Stimulated activated CD4-positive, alpha-beta T cell treated with anti-CD3 and anti-CD28 coated beads, TNF-alpha, amount 100 ng/mL, for 48 hours (primary cell): ENCODE measurements around the gene STPG4.

Source experiments
- DNase-seq, 3 donors: peaks; one replicate each; pipeline ENCODE4 v3.0.0-alpha.2; 2020; ENCODE audit warnings: low read depth in 3 of 3

Gene STPG4

DNA sequence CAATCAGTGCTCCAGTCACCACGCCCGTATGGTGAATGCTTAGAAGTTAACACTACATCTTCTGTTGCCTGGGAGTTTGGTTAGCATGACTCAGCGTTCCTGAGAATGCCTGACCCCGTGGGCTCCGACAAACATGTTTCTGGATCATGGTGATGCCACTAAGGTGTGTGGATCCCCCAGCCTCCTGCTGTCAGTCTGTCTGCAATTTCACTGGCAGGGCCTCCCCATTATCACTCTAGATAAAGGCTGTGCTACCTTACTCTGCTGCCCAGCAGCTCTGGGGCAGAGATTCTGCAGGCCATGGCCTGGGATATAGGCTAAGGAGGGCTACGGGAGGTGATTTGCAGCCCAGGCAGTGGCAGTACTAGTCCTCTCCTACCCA is 66.0 kb downstream of the STPG4 start:
- DNase-seq, result no peak

- no peak for DNase-seq
These were observed 66.6 kb downstream of the STPG4 start for GRCh38 chr2:47088371-47089082.

- DNase-seq, result no peak
These were observed 68.1 kb downstream of the STPG4 start for GRCh38 chr2:47087051-47087450.

DNA sequence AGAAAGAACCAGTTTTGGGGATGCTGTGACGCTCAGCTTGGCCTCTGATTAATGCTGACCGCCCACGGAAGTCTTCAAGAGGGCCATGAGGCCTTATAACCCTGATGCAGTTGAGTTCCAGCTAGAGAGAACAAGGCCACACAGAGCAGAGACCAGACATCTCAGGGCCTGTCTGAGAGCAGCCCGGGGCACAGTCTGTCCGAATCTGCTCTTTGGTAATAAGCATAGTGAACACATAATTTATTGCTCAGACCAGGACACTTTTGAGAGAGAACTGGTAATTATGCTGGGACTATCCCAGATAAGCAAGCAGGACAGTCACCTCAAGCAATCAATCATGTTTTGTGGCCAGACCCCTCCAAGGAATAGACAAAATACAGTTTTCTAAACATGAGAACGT is 68.5 kb downstream of the STPG4 start:
- no peak for DNase-seq

- no peak for DNase-seq
These were observed 69.0 kb downstream of the STPG4 start for GRCh38 chr2:47086054-47086471.

DNA sequence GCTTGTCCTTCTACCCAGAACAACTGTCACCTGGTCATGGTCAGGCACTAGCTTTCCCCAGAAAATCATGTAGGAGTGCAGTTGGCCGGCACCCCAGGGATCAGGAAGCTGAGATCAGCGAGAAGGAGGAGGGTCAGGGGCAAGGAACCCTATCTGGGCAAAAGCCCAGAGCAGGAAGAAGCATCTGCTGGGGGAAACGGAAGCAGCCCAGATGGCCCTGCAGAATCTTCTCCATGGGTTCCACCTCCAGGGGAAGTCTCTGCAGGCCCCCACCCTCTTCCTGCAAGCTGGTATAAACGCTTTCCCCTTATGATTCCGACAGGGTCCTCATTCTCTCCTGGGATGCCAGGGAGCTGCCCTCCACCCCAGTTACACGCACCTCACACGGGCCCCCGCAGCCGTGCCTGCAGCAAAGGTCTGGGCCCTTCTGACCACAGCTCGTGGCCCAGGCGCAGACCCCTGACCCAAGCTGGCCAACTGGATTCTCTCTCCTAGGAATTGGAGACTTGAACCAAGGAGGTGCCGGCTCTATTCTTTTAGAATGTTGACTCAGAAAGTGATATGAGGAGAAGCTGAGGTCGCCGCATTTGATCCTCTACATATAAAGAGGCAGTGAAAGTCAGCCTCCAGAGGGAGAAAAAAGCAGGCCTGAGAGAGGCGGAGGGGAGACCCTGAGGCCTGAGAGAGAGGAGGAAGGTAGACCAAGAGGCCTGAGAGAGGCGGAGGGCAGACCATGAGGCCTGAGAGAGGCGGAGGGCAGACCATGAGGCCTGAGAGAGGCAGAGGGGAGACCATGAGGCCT is 71.0 kb downstream of the STPG4 start:
- no peak for DNase-seq

- no peak for DNase-seq
These were observed 71.6 kb downstream of the STPG4 start for GRCh38 chr2:47083485-47083884.

GRCh38 chr2:47083005-47083404 is 72.1 kb downstream of the STPG4 start:
- DNase-seq, result no peak

DNA sequence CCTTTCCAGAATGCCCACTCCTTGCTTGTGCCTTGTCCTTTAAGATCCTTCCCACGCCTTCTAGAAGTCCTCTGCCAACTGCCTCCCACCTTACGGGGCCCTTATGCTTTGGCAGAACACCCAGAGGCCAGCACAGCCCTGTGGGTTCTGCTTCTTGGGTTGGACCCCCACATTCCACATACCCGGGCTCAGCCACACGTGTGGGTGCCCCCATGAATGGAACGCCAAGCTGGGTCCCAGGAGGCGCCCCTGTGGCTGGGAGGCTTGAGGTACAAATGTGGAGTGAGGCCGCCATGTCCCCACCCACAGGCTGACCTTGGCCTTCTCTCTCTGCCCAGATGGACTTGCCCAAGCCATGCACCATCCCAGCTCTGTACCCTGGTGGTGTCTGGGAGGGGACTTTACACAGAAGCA is 74.2 kb downstream of the STPG4 start:
- no peak for DNase-seq

- no peak for DNase-seq
These were observed 75.3 kb downstream of the STPG4 start for GRCh38 chr2:47079515-47080412.

- no peak for DNase-seq
These were observed 76.3 kb downstream of the STPG4 start for GRCh38 chr2:47078541-47079482.

- DNase-seq, result no peak
These were observed 77.5 kb downstream of the STPG4 start for GRCh38 chr2:47077442-47078117.

- no peak for DNase-seq
These were observed 78.3 kb downstream of the STPG4 start for GRCh38 chr2:47076586-47077441.

DNA sequence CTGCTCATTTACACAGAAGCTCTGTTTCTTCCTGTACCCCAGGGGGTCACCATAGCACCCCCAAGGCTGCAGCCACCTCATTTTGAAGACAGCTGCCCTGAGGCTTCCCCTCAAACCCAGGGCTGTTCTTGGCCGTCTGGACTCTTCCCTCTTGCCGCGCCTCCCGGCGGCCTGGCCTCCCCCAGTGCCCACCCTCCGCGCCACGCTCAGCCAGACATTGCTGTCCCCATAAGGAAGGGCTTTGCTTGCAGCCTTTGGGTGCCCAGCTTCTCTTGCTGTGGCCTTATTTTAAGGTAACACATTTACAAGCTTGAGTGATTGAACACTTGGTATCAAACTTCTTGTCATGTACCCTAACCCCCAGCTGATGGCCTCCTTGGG is 79.0 kb downstream of the STPG4 start:
- DNase-seq, result no peak

DNA sequence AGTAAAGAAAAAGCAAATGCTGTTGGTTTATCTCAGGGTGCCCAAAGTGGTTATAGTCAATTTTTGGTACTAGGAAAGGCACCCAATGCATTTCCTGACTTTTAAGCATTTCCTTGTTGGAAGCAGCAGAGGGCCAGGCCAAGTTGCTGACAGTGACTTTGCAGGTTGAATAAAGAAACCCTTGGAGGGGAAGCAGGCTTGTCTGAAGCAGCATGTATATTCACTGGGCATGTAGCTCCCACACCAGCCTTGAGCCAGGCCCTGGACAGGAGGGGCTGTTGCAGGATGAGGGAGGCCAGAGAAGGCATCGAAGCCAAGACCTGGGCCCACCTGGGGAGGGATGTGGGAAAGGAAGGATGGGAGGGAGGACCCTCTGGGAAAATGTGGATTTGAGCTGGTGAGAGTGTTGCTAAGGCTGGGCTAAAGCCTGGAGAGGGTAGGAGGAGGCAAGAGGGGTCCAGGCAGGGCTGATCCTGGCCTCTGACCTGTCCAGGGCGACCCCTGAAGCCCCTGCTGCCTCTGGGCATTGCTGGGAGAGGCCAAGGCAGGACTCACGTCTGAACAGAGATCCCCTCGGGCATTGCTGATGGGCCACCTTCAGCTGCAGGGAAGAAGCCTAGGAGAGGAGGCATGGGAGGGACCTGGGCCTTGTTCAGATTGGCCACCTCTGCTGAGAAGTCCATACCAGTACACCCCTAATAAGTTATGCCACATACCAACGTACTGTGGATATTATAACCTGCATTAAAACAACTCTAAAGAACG is 79.6 kb downstream of the STPG4 start:
- DNase-seq, result no peak

- DNase-seq, result no peak
These were observed 80.4 kb downstream of the STPG4 start for GRCh38 chr2:47074691-47075090.

DNA sequence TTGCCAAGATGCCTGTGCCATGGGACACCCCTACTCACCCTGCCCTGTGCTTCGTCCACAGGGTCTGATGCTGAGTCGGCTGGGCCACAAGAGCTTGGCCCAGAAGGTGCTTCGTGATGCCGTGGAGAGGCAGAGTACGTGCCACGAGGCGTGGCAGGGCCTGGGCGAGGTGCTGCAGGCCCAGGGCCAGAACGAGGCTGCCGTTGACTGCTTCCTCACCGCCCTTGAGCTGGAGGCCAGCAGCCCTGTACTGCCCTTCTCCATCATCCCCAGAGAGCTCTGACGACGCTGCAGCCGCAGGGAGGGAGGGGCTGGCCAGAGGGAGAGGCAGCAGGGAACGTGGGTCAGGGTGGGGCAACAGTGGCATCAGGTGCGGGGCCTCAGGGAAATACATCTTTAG is 81.5 kb downstream of the STPG4 start:
- DNase-seq, result no peak

DNA sequence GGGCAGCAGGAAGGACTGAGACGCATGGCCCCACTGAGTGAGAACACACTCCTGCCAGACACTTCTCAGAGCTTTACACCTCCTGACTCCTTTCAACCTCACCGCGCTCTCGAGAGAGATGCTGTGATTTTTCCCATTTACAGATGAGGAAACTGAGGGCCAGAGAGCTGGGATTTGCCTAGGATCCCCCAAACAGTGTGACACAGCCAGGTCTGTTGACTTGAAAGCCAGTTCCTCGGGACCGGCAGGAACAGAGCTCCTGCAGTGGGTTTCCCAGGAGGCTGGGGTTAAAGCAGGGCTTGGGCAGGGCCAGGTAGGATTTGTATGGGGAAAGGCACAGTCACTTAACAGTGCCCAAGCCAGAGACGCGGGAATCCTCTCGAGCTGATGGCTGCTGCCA is 81.9 kb downstream of the STPG4 start:
- DNase-seq, result no peak

GRCh38 chr2:47072728-47073191 is 82.3 kb downstream of the STPG4 start:
- no peak for DNase-seq
